ENCODE measurements around the gene ARMS2.

ARMS2 gene

DNA sequence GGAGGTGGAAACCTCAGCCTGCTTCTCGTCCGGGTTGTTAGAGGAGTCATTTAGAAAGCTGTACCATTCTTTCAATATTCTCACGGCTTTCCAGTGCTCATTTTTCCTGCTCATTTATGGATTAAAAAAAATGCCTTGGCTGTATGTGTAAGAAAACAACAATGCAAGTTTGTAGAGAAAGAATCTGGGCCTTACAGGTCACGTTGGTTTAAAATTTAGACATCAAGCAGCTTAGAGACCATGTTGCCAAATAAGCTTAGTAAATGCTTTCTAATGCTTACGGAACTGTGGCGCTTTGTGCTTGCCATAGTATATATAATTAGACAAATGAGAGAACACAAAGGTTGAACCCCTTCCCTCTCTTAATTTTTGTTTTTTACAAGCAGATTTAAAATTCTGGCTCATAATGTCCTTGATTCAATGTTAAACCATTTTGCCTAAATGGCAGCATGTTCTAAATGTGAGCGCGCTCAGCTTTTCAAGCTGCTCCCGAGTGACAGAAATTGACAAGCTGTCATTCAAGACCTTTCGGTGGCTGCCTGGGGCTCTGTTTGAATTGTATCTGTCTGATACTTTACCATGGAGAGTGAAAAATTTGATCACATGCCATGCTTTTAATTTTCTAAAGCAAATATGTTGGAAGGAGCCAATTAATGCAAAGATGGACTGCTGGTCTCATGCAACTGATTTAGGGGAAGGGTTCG lies 1.1 kb downstream of the ARMS2 start:
- DNase-seq, result no peak

DNA sequence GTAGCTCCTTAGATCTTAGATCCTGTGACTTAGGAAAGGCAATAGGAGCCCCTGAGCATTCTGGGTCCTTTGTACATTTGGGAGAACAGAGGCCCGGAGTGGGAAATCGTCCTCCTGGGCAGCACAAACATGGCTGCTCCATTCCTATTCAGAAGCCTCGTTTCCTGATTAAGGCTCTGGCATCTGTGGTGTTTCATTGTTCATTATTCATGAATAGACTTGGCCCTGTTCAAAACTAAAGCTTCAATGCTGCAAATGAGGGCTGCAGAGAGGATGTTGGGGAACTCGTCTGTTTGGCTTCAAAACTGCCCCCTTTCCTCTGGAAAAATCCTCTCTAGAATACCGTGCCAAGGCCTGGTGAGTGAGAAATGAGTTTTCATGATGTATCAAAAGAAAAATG lies 3.5 kb downstream of the ARMS2 start:
- no peak for DNase-seq

DNA sequence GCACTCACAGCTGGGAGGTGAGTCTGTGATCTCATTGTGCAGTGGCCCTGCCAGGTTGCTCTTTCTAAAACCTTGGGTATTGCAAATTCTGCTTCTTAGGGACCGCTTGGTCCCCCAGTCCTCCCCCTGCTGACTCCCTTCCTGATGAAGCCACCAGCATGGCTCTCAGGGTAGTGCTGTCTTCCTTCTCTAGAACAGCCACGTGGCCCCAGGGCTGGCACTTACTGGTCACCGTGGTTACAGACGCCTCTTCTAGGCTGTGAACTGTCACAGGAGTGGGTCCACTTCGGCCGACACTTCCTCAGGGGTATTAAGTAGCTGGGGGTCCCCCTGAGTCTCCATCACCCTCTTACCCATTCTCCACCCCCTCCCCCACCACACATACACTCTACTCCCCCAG lies 4.2 kb downstream of the ARMS2 start:
- no peak for DNase-seq

- DNase-seq, result no peak
These were observed 5.3 kb downstream of the ARMS2 start for GRCh38 chr10:122459561-122460273.

DNA sequence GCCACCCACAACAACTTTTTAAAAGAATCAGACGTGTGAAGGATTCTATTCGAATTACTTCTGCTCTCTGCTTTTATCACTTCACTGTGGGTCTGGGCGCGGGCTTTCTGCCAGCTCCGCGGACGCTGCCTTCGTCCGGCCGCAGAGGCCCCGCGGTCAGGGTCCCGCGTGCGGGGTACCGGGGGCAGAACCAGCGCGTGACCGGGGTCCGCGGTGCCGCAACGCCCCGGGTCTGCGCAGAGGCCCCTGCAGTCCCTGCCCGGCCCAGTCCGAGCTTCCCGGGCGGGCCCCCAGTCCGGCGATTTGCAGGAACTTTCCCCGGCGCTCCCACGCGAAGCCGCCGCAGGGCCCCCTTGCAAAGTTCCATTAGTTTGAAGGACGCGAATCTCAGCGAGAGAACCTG lies 6.4 kb downstream of the ARMS2 start:
- no peak for DNase-seq

DNA sequence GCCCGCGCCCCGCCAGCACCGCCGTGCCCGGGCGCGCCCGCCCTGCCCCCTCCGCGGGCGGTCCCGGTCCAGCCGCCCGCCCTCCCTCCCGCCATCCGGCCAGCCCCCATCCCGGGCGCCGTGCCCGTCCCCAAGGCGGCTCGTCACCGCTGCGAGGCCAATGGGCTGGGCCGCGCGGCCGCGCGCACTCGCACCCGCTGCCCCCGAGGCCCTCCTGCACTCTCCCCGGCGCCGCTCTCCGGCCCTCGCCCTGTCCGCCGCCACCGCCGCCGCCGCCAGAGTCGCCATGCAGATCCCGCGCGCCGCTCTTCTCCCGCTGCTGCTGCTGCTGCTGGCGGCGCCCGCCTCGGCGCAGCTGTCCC lies 6.9 kb downstream of the ARMS2 start, which contains the start of gene HTRA1:
Gene HTRA1, plus strand, starts transcription at position 187 of the 362 bp plus-strand sequence. Its CDS starts 100 bp downstream, at position 287.
- DNase-seq, result no peak

DNA sequence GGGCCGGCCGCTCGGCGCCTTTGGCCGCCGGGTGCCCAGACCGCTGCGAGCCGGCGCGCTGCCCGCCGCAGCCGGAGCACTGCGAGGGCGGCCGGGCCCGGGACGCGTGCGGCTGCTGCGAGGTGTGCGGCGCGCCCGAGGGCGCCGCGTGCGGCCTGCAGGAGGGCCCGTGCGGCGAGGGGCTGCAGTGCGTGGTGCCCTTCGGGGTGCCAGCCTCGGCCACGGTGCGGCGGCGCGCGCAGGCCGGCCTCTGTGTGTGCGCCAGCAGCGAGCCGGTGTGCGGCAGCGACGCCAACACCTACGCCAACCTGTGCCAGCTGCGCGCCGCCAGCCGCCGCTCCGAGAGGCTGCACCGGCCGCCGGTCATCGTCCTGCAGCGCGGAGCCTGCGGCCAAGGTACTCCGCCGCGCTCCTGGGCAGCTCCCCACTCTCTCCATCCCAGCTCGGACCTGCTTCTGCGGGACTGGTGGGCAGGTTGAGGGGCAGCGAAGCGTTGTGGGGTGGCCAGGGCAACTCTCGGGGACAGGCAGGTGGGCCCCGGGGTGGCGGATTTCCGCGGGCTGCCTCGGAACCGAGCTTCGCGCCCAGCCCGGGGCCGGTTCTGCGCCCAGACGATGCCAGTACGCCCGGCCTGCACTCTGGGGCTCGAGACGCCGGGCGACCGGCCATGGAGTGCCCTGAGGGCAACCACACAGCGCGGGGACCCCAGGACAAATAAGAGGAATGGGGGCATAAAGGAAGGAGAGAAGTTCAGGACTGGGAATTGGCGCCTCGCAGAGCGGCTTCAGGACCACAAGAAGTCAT lies 7.5 kb downstream of the ARMS2 start:
- DNase-seq, result no peak

DNA sequence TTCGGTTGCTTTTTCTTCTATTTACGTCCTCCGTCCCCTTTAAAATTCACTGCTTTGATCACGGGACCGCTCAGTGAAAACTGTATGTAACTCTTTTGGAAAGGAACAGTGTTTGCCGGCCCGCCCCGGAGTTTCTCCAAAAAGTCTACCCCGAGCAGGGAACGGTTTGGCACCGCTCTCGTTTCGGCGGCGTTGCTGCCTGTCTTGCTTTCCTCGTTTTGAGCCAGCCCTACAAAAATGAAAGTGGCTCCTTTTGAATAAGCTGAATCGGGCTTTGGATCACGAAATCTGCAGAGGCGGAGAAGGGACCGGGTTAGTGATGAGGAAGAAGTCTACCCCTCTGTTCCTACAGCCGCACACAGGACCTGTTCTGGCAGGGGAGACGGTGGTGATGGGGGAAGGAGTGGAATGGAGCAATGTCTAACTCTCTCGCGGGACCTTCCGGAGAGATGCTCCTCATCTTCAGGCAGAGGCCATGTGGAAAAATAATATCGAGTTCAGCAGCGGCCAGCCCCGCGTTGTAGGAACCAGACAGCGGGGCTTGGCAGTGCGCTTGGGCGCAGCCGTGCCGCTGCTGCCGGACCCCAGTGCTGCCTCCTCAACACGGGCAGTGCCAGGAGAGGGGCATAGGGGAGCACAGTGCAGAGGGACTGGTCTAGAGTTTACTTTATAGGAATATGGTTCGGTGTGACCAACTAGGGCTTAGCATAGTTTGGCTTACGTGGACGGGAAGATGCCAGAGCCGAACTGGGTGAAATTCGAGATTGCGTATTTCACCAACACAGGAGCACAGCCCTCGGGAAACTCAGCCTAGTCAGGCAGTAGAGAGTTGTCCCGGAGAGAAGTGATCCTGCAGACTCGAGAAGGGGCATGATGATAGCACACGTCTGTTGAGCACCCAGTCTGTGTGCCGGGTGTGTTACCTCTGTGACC lies 8.3 kb downstream of the ARMS2 start:
- no peak for DNase-seq

- no peak for DNase-seq
These were observed 9.2 kb downstream of the ARMS2 start for GRCh38 chr10:122463466-122464249.

- DNase-seq, result no peak
These were observed 9.7 kb downstream of the ARMS2 start for GRCh38 chr10:122464250-122464510.

DNA sequence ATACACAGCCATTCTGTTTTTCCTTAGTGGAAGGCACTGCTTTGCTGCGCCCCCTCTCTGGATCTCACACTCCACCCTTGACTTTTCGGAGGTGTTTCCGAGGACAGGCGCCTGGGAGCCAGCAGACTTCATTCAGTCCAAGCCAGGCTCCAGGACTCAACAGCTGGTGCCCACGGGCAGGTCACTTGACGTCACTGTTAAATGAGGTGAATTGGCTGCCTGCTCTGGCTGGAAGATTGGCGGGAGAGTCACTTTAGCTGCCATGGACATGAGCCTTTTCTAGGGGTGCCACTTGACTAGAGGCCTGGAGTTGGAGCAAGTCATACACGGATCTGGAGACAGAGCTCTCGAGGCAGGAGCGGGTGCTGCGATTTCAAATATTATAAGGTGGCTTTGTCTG lies 10.1 kb downstream of the ARMS2 start:
- no peak for DNase-seq

GRCh38 chr10:122465401-122466040 lies 11.1 kb downstream of the ARMS2 start:
- no peak for DNase-seq

GRCh38 chr10:122466951-122467381 lies 12.5 kb downstream of the ARMS2 start:
- DNase-seq, result no peak

DNA sequence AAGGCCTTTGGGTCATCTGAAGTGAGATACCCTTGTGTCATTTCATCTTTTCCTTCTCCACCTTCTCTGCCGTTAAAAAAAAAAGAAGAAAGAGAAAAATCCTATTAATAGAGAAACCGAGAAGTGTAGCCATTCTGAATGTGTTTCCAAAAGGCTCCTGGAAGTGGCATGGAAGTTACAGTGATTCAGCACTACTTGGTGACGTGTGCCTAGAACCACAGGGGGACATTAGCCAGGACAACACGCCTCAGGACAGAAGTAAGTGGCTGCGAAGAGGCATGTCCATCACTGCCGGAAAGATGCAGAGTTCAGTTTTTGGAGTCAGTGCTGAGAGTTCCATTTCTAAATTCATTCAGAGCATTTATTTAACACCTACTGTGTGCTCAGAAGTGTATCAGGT lies 13.2 kb downstream of the ARMS2 start:
- no peak for DNase-seq

GRCh38 chr10:122468307-122468925 lies 14.0 kb downstream of the ARMS2 start:
- no peak for DNase-seq

DNA sequence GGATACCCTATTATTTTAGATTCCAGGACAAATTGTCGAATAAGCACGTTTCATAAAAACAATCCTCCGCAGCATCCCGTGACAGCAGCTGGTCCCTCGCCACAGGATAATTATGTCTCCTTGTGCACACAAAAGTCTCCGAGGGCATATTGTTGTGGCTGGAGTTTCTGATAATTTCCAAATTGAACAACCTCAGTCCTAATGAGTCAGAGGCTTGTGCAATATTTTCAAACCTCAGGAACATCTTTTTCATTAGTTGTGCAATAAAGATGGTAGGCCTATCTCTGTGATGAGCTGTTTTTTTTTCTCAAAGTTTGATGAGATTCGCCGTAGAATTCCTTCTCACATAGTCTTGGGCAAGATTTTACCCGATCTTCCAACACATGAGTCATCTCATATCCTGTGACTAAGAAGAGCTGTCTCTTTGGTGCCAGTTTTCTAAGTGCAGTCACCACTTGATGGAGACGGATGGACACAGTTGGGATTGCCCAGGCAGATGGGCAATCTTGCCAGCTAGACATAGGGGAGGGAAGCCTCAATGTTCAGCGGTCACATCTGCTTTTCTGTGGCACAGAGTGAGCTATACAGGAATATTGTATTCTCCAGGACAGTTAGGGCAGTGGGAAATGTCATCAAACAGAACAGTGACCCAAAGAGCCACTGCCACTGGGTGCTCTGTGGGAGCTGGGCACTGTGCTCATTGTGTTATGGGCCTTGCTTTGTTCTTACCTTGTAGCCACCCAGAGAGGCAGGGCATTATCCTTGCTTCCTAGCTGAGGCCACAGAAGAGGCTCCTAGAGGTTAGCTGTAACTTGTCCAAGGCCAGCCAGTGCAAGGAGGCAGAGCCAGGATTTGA lies 14.7 kb downstream of the ARMS2 start:
- DNase-seq, result no peak

DNA sequence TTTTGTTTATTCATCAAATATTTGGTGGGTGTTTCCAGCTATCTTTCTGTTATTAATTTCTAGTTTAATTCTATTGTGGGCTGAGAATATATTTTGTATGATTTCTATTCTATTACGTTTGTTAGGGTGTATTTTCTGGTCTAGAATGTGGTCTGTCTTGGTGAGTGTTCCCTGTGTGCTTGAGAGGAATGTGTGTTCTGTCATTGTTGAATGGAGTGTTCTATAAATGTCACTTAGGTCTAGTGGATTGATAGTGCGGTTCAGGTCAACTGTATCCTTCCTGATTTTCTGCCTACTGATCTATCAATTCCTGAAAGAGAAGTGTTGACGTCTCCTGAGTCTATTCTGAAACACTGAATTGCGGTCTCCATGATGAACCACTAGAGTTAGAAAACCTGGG lies 15.4 kb downstream of the ARMS2 start:
- no peak for DNase-seq

GRCh38 chr10:122471531-122472177 lies 17.2 kb downstream of the ARMS2 start:
- no peak for DNase-seq

- DNase-seq, result no peak
These were observed 18.7 kb downstream of the ARMS2 start for GRCh38 chr10:122473116-122473515.
